ENCODE data around the gene NOBOX.
"Not testable (repeated sequence)": the region's sequence is repeated elsewhere in the genome, so short reads cannot be mapped to it uniquely, and the experiment has no call there.

NOBOX gene

DNA sequence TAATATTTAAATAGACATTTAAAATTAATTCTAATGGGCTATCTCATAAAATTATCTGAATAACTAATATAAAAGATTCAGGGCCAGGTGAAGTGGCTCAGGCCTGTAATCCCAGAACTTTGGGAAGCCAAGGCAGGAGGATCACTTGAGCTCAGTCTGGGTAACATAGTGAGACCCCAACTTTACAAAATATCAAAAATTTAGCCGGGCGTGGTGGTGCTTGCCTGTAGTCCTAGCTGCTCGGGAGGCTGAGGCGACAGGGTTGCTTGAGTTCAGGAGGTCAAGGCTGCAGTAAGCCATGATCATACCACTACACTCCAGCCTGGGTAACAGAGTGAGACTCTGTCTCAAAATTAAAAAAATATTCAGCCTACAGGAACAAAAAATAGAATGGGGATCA is 12.5 kb downstream of the NOBOX start:
- DNase-seq: no peak

DNA sequence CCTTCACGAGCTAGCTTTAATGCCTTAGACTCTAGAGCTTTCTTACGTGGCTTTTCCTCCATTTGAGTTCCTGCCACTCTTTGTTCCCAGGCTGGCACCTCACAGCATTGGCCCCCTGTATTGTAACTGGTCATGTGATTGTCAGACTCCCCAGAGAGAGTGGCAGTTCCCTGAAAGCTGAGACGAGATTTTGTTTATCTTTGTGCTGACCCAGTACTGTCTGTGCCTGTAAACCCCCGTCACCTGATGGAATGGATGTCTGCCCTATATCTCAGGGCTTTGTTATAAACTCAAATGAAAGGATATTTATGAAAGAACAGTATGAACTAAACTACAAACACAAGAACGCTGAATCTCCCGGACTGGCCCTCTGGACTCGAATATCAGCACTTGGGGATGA is 13.0 kb downstream of the NOBOX start:
- no peak for DNase-seq

DNA sequence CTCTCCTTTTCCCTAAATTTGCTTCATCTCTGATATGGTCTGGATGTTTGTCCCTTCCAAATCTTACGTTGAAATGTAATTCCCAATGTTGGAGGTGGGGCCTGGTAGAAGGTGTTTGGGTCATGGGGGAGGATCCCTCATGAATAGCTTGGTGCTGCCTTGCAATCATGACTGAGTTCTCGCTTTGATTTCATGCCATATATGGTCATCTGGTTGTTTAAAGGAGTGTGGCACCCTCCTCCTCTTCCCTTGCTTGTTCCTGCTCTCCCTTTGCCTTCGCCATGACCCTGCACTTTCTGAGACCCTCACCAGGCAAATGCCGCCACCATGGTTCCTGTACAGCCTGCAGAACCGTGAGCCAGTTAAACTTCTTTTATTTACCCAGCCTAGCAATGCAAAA is 14.5 kb downstream of the NOBOX start:
- DNase-seq: no peak

DNA sequence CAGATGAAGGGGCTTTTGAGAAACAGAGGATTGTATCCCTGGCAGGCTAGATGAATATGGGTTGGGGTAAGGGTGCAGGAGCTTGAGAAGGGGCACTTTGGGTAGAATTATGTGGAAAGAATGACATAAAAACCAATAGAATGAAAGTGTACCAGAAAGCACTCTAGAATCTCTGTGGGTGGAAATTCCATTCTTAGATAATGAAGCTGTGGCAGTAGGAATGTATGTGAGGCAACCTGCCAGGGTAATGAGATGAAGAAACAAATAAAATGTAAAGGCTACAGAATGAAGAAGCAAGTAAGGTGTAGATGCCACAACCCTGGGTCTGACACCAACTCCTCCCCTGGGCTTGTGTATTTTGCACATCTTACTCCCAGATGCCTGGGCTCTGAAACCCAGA is 16.8 kb downstream of the NOBOX start:
- DNase-seq: no peak

DNA sequence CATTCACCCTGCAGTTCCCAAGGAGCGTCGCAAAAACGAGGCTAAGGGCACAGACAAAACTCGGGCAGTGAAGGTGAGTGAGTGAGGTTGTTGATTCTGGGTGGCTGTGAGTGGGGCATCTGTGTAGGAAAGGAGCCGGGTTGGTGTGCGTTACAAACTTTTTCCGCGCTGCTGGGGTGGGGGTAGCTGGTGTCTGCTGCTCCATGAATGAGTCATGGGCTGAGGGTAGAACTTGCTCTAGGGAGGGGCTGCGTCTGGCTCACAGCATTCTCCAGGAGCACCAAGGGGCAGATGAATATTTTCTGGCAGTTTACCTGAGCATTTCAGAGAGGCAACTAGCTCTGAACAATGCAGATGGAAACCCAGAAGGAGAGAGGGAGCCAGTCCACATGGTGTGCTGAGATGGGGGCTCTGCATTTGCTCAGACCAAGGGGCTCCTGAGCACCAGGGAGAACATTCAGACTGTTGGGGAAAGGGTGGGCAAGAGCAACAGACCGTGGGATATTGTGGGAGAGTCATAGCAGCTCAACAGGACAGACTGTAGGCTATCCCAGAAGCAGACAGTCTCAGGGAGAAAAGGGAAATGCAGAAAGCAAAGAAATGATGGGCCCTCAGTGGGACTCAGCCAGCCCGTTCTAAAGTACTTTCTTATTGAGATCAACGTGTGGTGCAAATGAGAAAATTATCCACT is 18.8 kb downstream of the NOBOX start:
- DNase-seq: no peak

DNA sequence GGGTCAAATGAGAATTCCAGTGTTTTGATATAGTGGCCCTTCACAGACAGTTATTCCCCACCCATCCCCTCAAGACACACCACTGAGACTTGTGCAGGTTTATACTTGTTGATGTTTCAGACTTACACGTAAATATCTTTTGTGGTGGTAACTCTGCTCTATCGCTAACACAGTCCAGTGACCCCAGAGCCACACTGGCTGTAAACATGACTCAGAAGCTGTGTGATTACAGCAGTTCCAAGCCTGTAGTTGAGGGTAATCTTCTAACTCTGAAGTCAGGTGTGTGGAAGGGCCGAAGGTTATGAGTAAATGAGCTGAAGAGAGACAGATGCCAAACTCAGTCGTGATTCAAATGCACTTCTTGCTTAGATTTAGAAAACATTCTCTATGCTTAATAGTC is 19.4 kb downstream of the NOBOX start:
- DNase-seq: no peak

DNA sequence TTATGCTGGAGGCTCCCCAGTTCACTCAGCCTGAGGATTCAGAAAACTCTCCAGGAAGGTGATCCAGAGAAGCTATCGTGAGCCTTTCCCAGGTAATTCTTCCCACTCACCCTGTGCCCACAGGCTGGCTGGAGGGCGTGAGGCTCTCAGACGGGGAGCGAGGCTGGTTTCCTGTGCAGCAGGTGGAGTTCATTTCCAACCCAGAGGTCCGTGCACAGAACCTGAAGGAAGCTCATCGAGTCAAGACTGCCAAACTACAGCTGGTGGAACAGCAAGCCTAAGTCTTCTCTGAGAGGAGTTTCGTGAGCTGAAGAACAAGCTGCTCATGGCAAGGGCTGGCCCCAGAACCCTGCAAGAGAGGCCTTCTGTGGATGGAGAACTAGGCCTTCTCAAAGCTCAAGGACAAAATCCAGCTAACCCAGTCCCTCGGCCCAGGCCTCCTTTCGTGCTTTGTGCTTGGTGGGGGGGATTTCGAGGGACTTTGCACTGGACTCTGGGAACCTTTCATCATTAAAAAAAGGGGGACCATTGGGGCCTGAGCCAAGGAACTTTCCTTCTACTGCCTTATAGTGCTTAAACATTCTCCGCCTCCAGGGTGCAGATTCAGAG is 23.6 kb downstream of the NOBOX start:
- DNase-seq: no peak

DNA sequence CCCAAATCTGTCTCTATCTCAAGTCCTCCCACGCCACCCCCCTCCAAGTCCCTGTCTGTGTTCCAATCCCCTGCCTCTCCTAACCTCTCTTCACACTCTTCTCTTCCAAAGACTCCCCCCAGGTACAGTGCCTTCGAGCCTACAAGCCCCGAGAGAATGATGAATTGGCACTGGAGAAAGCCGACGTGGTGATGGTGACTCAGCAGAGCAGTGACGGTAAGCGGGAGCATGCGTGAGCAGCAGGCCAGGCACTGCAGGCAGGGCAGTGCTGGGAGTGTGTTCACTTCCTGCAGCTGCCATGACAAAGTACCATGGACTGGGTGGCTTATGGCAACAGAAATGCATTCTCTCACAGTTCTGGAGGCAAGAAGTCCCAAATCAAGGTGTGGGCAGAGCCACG is 24.8 kb downstream of the NOBOX start:
- DNase-seq: no peak

DNA sequence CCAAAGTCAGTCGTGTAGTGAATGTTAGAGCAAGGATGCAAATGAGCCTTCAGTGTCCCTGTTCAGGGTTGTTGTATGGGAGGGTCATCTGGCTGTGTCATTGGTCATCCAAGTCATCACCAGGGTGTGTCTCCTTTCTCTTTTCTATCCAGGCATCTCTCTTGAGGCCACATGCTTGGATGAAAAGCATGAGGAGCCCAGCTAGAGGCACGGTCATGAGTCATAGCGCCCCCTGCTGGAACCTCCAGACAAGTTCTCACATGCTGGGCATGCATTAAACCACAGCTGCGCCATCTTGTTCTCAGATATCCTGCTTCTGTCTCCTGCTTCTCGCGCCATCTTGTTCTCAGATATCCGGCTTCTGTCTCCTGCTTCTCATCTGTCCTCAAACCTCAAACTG is 34.3 kb downstream of the NOBOX start:
- DNase-seq: not testable (repeated sequence)

DNA sequence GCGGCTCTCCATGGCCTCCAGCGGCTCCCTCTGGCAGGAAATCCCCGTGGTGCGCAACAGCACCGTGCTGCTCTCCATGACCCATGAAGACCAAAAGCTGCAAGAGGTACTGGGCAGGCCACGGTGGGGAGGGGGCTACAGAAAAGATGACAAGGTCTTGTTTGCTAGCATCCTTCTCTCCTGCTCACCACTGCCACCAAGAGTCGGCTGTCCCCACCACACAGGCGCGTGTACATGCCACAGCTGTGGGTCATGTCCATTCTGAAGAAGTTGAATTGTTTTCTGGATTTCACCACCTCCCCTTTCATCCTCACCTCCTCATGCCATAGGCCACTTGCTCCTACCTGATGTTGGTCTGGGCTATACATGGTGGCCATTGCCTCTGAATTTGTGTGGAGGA is 36.2 kb downstream of the NOBOX start:
- not testable (repeated sequence) for DNase-seq

DNA sequence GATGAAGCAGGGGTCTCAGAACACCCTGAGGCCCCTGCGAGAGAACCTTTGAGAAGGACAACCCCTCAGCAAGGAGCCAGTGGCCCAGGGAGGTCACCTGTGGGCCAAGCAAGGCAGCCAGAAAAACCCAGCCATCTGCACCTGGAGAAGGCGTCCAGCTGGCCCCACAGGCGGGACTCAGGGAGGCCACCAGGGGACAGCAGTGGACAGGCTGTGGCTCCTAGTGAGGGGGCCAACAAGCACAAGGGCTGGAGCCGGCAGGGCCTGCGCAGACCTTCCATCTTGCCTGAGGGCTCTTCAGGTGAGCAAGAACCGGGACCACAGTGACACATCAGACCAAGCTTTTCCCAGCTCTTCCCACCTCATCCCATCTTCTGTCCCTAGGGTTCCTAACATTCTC is 38.0 kb downstream of the NOBOX start:
- DNase-seq: not testable (repeated sequence)

DNA sequence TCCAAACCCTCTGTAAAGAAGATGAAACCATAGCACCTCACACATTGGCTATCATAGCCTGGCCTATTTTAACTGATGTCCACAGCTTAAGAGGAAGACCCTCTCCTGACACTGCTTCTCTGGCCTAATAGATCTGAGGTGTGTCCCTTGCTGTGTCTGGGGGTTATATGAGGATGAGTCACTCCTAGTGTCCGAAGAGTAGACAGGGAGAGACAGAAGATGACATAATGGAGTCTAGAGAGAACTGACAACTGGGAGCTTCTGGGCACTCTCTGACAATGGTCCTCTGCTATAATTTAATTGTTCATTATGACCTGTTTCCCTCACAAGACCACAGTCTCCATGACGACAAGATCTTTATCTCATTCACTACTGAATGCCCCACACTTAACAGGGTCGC is 41.4 kb downstream of the NOBOX start:
- not testable (repeated sequence) for DNase-seq

DNA sequence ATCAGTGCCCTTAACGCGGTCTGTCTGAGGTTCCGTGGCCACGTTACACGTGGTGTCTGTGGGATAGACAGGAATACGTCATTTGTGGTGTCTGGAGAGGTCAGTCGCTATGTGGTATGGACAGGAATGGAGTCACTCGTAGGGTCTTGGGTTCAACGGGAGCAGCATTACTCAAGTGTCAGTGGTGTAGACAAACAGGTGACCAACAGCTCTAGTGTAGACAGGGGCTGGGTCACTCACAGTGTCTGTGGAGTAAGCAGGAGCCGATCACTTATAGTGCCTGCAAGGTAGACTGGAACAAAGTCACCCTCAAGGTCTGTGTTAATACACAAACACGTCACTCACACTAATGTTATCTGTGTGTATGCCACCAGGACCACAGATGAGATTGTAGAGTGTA is 46.6 kb downstream of the NOBOX start:
- not testable (repeated sequence) for DNase-seq

DNA sequence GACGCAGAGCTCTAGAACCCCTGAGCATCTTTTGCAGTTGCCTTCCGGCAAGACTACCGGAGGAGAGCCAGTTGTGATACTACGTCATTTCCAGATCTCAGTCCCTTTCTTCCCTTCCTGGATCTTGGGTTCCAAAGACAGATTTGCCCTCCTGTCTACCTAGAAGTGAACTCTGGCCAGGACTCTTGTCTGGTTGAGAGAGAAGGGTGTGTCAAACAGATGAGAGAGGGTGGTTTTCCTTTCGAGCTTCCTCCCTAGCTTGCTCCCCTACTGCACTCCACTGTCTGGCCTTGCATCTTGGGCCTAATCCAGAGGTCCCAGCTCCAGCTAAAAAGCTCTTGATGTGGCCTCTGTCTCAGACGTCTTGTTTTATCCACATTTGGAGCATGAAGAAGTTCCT is 47.3 kb downstream of the NOBOX start:
- DNase-seq: not testable (repeated sequence)

DNA sequence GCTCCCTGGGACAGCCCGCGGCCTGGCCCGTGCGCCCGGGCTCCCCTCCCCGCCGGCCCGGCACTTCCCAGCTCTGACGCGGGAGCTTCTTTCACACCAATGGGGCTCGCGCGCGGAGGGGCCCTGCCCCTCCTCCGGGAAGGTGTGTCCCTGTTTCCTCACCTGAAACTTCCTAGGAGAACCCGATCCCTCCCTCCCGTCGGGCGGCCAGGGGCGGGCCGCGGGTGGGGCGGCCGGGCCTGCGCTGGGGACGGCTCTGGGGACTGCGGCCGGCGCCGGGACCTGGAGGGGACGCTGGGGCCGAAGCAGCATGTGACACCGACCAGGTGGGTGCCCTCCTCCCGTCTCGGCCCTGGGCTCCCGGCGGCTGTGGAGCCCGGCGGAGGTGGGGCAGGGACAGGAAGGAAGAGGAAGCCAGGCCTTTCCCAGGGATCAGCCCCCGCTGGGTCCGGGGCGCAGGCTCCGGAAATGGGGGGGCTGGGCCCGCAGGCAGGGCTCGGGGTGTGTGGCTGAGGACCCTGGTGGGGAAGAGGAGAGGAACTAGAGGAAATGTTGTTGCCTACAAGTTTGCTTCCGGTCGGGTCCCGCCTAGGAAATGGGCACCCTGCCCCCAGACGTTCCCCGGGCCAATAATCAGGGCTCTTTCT is 48.2 kb downstream of the NOBOX start, which contains the start of gene ARHGEF5:
TSS of gene ARHGEF5 (plus strand) at position 227 of the 647 bp plus-strand sequence. CDS start 7,268 bp downstream, outside the sequence.
- DNase-seq: not testable (repeated sequence)

DNA sequence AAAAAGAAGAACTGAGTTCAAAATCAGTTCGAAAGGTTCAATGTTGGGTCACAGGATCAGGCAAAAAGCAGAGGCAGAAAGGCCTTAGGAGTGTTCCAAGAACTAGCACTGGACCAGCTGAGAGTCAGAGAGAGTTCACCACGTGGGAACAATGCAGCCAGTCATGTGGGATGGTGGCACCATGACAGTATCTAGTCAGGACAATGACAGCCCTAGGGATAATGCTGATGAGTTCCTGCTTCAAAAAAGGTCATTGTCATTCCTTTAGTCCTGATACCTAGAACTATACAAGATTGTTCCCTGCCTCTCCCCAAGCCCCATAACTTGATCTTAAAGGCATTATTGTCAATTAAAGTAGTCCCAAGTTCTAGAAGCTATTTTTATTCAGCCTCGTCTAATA is 51.8 kb downstream of the NOBOX start:
- DNase-seq: not testable (repeated sequence)

DNA sequence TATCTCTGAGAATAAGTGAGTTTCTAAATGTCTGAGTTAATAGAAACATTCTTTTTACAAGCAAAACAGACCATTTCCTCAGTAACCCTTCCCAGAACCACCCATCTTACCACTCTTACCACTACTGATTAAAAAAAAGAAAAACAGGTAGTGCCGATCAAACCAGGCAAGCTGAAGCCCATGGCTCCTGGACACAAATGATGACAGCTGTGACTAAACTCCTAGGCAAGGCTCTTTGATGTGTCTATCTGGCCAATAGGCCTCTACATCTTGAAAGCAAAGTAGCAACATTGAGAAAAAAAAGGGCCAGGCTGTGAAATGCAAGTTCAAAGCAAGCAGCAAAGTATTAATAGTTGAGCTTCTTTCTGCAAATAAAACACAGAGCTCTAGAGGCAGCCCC is 54.9 kb downstream of the NOBOX start:
- not testable (repeated sequence) for DNase-seq

Data from NCI-H187 treated with DMSO at 0.1 percent for 48 hours (cell line).